ENCODE results near the gene ATP4B. TPM values are rescaled to one million over a fixed set of nuclear protein-coding genes. Genes with fewer than 3 reads are reported as not detected.

ATP4B gene
- total RNA-seq, 1 experiment from 2014 or later: not detected

DNA sequence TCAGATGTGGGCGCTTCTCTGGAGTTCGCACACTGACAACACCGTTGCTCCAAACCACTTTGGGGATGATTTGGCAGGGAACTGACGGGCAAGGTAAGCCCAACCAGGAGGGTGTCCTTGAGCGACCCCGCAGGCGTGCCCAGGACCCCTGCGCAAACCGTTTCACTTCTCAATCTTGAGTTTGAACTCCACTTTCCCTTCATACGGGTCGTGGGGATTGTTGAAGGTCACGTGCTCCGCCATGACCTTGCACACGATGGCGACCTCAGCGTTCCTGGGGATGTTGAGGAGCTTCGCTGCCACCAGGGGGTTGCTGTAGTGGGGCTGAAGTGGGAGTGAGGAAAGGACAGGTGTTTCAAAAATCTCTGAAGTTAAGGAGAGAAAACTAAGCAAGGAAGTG lies 8.8 kb downstream of the ATP4B start:
- Histone ChIP-seq H3K4me3 (replicated peaks in 1 of 2; ENCODE audit: low read depth in 1 of 2, low read length in 2 of 2) (no peak overlapping the region), H4K20me1 (ENCODE audit: insufficient read depth) (no peaks in the 10 kb centered on the region), H3K9me2 (ENCODE audit: insufficient read depth) (no peaks in the 10 kb centered on the region), H3K9me3 (ENCODE audit: control insufficient read depth in 1 of 2, insufficient read depth in 1 of 2, low read depth in 1 of 2, low read length in 2 of 2) (no peaks in the 10 kb centered on the region), H3K27ac (ENCODE audit: low read depth, low read length) (no peak overlapping the region), H3K4me2 (ENCODE audit: low read length) (no peak overlapping the region), H3K79me2 (ENCODE audit: insufficient read depth, low read length) (no peaks in the 10 kb centered on the region), H3K27me3 (ENCODE audit: insufficient read depth, low read length) (no peaks in the 10 kb centered on the region), H3K9ac (ENCODE audit: low read length) (no peak overlapping the region), H2AFZ (ENCODE audit: low read depth, low read length, poor library complexity, severe bottlenecking) (no peak overlapping the region), H3K36me3 (ENCODE audit: control insufficient read depth in 1 of 2, insufficient read depth in 2 of 2, low read length in 2 of 2) (no peaks in the 10 kb centered on the region), H3K4me1 (ENCODE audit: control insufficient read depth in 1 of 2, insufficient read depth in 2 of 2, low read length in 2 of 2) (peaks cover 9 to 11% of the 10 kb centered on the region in 2 experiments; a peak in 3 of 4 replicates)
- no TSS peak for BruUV-seq (replicated peaks)
- intact Hi-C loops (cut with micrococcal nuclease): no loop called here
- ATAC-seq (no peak), DNase-seq (ENCODE audit: low read depth, low spot score) (no peak)
- TF ChIP-seq, protein P1, sequence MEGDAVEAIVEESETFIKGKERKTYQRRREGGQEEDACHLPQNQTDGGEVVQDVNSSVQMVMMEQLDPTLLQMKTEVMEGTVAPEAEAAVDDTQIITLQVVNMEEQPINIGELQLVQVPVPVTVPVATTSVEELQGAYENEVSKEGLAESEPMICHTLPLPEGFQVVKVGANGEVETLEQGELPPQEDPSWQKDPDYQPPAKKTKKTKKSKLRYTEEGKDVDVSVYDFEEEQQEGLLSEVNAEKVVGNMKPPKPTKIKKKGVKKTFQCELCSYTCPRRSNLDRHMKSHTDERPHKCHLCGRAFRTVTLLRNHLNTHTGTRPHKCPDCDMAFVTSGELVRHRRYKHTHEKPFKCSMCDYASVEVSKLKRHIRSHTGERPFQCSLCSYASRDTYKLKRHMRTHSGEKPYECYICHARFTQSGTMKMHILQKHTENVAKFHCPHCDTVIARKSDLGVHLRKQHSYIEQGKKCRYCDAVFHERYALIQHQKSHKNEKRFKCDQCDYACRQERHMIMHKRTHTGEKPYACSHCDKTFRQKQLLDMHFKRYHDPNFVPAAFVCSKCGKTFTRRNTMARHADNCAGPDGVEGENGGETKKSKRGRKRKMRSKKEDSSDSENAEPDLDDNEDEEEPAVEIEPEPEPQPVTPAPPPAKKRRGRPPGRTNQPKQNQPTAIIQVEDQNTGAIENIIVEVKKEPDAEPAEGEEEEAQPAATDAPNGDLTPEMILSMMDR (IDR thresholded peaks at IDR 0.05 in 2 of 3, conservative IDR thresholded peaks at IDR 0.05 in 1 of 3; ENCODE audit: borderline replicate concordance in 1 of 3, insufficient read depth in 1 of 3, low read depth in 2 of 3, low read length in 2 of 3): peak in 1 of 3 experiments; percentile 10; a peak in 1 of 6 replicates
- TF ChIP-seq EZH2 (IDR thresholded peaks at IDR 0.05): no peak
- TF ChIP-seq, protein P2, sequence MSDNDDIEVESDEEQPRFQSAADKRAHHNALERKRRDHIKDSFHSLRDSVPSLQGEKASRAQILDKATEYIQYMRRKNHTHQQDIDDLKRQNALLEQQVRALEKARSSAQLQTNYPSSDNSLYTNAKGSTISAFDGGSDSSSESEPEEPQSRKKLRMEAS (IDR thresholded peaks at IDR 0.05): no peak
- CTCF ChIA-PET: no interaction called here
- RAD21 ChIA-PET (ENCODE audit: low non-redundant PET in 1 of 2, low total read pairs in 2 of 2, uncharacterized antibody in 2 of 2, unreplicated experiment in 2 of 2): no interaction called here
- POLR2A ChIA-PET: no interaction called here

DNA sequence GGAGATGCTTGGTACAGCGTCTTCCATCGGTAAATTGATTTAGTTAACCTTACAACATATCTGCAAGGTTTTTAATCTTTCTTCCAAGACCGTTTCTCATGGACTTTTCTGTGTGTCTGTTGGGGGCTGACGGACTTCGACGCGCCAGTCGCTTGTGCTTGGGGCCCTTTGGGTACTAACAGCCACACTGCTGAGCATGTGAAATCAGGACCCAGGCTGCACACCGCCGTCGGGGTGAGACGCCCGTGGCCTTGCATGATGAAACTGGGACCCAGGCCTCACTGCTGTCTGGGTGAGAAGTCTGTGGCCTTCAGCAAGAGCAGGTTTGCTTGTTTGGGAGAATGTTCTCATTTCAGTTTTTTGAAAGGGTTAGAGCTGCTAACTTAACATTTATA lies 9.8 kb downstream of the ATP4B start:
- Histone ChIP-seq H2AFZ (ENCODE audit: low read depth, low read length, poor library complexity, severe bottlenecking) (no peak overlapping the region), H3K27ac (ENCODE audit: low read depth, low read length) (no peak overlapping the region; the same call in 1 of the 2 replicates), H3K36me3 (ENCODE audit: control insufficient read depth in 1 of 2, insufficient read depth in 2 of 2, low read length in 2 of 2) (no peaks in the 10 kb centered on the region), H3K4me2 (ENCODE audit: low read length) (no peak overlapping the region), H3K9ac (ENCODE audit: low read length) (no peak overlapping the region), H3K9me3 (ENCODE audit: control insufficient read depth in 1 of 2, insufficient read depth in 1 of 2, low read depth in 1 of 2, low read length in 2 of 2) (no peaks in the 10 kb centered on the region), H4K20me1 (ENCODE audit: insufficient read depth) (no peaks in the 10 kb centered on the region), H3K27me3 (ENCODE audit: insufficient read depth, low read length) (no peaks in the 10 kb centered on the region), H3K79me2 (ENCODE audit: insufficient read depth, low read length) (no peaks in the 10 kb centered on the region), H3K9me2 (ENCODE audit: insufficient read depth) (no peaks in the 10 kb centered on the region), H3K4me3 (replicated peaks in 1 of 2; ENCODE audit: low read depth in 1 of 2, low read length in 2 of 2) (no peak overlapping the region), H3K4me1 (ENCODE audit: control insufficient read depth in 1 of 2, insufficient read depth in 2 of 2, low read length in 2 of 2) (peaks cover 9 to 11% of the 10 kb centered on the region in 2 experiments; a peak in 3 of 4 replicates)
- no peak for TF ChIP-seq RAD21 (IDR thresholded peaks at IDR 0.05; ENCODE audit: low read depth)
- no peak for TF ChIP-seq SRF (IDR thresholded peaks at IDR 0.05; ENCODE audit: low read depth)
- TF ChIP-seq, protein P3, sequence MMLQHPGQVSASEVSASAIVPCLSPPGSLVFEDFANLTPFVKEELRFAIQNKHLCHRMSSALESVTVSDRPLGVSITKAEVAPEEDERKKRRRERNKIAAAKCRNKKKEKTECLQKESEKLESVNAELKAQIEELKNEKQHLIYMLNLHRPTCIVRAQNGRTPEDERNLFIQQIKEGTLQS (IDR thresholded peaks at IDR 0.05): no peak
- TF ChIP-seq POLR2AphosphoS5 (IDR thresholded peaks at IDR 0.05; ENCODE audit: low read depth, low read length): no peak
- TF ChIP-seq EZH2phosphoT487 (IDR thresholded peaks at IDR 0.05; ENCODE audit: borderline replicate concordance): no peak
- no peak for TF ChIP-seq SP1 (IDR thresholded peaks at IDR 0.05; ENCODE audit: low read depth)
- TF ChIP-seq ZFX (IDR thresholded peaks at IDR 0.05): no peak
- TF ChIP-seq ELF1 (IDR thresholded peaks at IDR 0.05; ENCODE audit: borderline replicate concordance, low read depth): no peak
- ChIA-PET POLR2A (no interaction called here), CTCF (no interaction called here), RAD21 (ENCODE audit: low non-redundant PET in 1 of 2, low total read pairs in 2 of 2, uncharacterized antibody in 2 of 2, unreplicated experiment in 2 of 2) (no interaction called here)
- intact Hi-C loops (cut with micrococcal nuclease): no loop called here
- BruUV-seq (replicated peaks): no TSS peak
- DNase-seq (ENCODE audit: low read depth, low spot score) (no peak), ATAC-seq (no peak)
